A673 (cell line): Measurements from ENCODE around the gene GRB10. TPM values are rescaled to one million over a fixed set of nuclear protein-coding genes. Genes with fewer than 3 reads are reported as not detected.
"Not testable (repeated sequence)": the region's sequence is repeated elsewhere in the genome, so short reads cannot be mapped to it uniquely, and the experiment has no call there.

Experiments
- BruUV-seq: library from RNA; stranded (reverse); fragments of 400-500 nt; replicated peaks from 2 replicates; lab custom pipeline; 2021; lab: Mats Ljungman, UMichigan
- CTCF ChIA-PET: fragments of 300-600 bp; sonication (Branson Sonifier 250); formaldehyde crosslinking; loops from one replicate; lab custom pipeline; 2022; ENCODE audit warnings: antibody characterized with exemption; lab: Charles Lee
- POLR2A ChIA-PET: fragments of 300-600 bp; sonication (Branson Sonifier 250); formaldehyde crosslinking; loops from one replicate; lab custom pipeline; 2022; ENCODE audit warnings: antibody characterized with exemption; ENCODE audit not compliant: low non-redundant PET; lab: Charles Lee
- DNase-seq: peaks from one replicate; pipeline ENCODE4 v3.0.0-alpha.2; 2015; ENCODE audit warnings: low spot score
- H3K27ac ChIP-seq: fragments of 200-600 bp; sonication (generic); 2 replicates; pipeline ENCODE4 v1.5.1; 2016; ENCODE audit warnings: mixed run types, low read depth, mild to moderate bottlenecking, mixed read lengths, antibody characterized with exemption, low read length; ENCODE audit not compliant: poor library complexity, severe bottlenecking
- H3K27me3 ChIP-seq: fragments of 200-600 bp; sonication (generic); replicated peaks from 2 replicates; pipeline ENCODE4 v1.6.1; 2017; ENCODE audit warnings: mixed run types, low read depth, mild to moderate bottlenecking, mixed read lengths, antibody characterized with exemption, low read length; ENCODE audit not compliant: insufficient read depth, poor library complexity
- H3K36me3 ChIP-seq: fragments of 200-600 bp; sonication (generic); 2 replicates; pipeline ENCODE4 v1.6.1; 2016; ENCODE audit warnings: mixed run types, mild to moderate bottlenecking, mixed read lengths, antibody characterized with exemption, low read length; ENCODE audit not compliant: insufficient read depth, poor library complexity, severe bottlenecking
- H3K4me1 ChIP-seq: fragments of 200-600 bp; sonication (generic); 2 replicates; pipeline ENCODE4 v1.6.1; 2017; ENCODE audit warnings: mixed run types, mild to moderate bottlenecking, mixed read lengths, antibody characterized with exemption, low read length; ENCODE audit not compliant: insufficient read depth, poor library complexity, severe bottlenecking
- H3K4me3 ChIP-seq: fragments of 200-600 bp; sonication (generic); 2 replicates; pipeline ENCODE4 v1.5.1; 2016; ENCODE audit warnings: low read depth, mixed run types, mild to moderate bottlenecking, mixed read lengths, low read length; ENCODE audit not compliant: poor library complexity, severe bottlenecking
- H3K9me3 ChIP-seq: fragments of 200-600 bp; sonication (generic); 2 replicates; pipeline ENCODE4 v1.6.1; 2016; ENCODE audit warnings: mixed run types, low read depth, mild to moderate bottlenecking, mixed read lengths, antibody characterized with exemption, low read length; ENCODE audit not compliant: poor library complexity, severe bottlenecking
- EZH2 ChIP-seq: fragments of 200-600 bp; sonication (generic); IDR thresholded peaks from 2 replicates; pipeline ENCODE4 v1.6.1; 2017; ENCODE audit warnings: borderline replicate concordance, low read depth, mild to moderate bottlenecking, mixed read lengths, antibody characterized with exemption, low read length; ENCODE audit not compliant: poor library complexity, severe bottlenecking
- intact Hi-C: fragments of 100-400 bp; cut with micrococcal nuclease; formaldehyde crosslinking; loops from one replicate; pipeline ENCODE4 v1.10.0; 2022; ENCODE audit not compliant: unreplicated experiment
- total RNA-seq: library from RNA; stranded (reverse); gene quantifications from 2 replicates; pipeline ENCODE4 v1.2.3, GENCODE V29; 2021
- TF ChIP-seq, protein P1 (sequence below): fragments of 300-800, 200-600 bp; sonication (generic); conservative IDR thresholded peaks from 2 replicates; pipeline ENCODE4 v1.5.1; 2017; ENCODE audit warnings: low read depth, mild to moderate bottlenecking, antibody characterized with exemption, low read length, moderate library complexity, mixed read lengths

The GRB10 gene
- total RNA-seq, 1 experiment from 2014 or later, result 0.41 TPM

DNA sequence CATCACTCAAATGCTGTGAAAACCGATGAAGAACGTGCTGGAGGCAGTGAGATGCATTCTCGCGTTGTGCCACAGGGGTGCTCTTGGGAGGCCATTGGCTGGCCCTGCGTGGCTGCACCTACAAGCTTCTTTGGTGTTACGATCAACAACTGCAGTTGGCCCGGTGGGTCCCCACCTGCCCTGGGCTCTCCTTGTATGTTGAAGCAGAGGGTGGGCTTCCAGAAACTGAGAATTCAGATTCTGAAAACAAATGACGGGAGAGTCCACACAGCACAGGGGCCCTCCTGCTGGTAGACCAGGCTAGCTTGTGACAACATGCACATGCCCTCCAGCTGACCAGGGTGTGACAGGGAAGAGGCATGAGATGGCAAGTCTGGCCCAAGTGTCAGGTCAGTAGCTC, 193.8 kb downstream of the GRB10 start:
- Histone ChIP-seq H3K4me3 (no peak overlapping the region), H3K4me1 (no peaks in the 10 kb centered on the region), H3K9me3 (no peaks in the 10 kb centered on the region), H3K36me3 (no peaks in the 10 kb centered on the region), H3K27ac (no peak overlapping the region), H3K27me3 (no peaks in the 10 kb centered on the region)
- BruUV-seq, result no TSS peak
- DNase-seq, result no peak
- POLR2A ChIA-PET, result no interaction called here
- CTCF ChIA-PET, result no interaction called here
- intact Hi-C loops, result no loop called here
- TF ChIP-seq EZH2, result no peak
- TF ChIP-seq, protein P1, sequence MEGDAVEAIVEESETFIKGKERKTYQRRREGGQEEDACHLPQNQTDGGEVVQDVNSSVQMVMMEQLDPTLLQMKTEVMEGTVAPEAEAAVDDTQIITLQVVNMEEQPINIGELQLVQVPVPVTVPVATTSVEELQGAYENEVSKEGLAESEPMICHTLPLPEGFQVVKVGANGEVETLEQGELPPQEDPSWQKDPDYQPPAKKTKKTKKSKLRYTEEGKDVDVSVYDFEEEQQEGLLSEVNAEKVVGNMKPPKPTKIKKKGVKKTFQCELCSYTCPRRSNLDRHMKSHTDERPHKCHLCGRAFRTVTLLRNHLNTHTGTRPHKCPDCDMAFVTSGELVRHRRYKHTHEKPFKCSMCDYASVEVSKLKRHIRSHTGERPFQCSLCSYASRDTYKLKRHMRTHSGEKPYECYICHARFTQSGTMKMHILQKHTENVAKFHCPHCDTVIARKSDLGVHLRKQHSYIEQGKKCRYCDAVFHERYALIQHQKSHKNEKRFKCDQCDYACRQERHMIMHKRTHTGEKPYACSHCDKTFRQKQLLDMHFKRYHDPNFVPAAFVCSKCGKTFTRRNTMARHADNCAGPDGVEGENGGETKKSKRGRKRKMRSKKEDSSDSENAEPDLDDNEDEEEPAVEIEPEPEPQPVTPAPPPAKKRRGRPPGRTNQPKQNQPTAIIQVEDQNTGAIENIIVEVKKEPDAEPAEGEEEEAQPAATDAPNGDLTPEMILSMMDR, result no peak

DNA sequence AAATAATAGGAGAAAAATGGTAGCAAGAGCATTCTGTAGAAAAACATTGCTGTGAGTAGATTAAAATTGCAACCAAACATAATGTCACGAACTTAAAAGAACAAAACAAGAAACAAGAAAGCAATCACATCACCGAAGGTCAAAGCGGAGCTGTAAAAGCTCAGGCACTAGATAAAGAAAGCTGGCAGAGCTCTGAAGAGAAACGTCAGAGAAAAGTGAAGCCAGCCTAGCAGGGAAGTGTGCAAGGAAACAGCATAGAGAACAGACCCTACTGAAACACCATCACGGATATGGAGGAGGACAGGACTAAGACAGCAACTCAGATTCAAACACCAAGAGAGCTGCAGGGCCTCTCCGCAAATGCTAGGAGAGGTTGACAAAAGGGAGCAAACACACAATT, 195.0 kb downstream of the GRB10 start:
- Histone ChIP-seq H3K4me1 (no peaks in the 10 kb centered on the region), H3K36me3 (no peaks in the 10 kb centered on the region), H3K27ac (no peak overlapping the region), H3K9me3 (no peaks in the 10 kb centered on the region), H3K4me3 (no peak overlapping the region), H3K27me3 (no peaks in the 10 kb centered on the region)
- DNase-seq, result no peak
- ChIA-PET POLR2A (no interaction called here), CTCF (no interaction called here)
- no peak for TF ChIP-seq EZH2
- TF ChIP-seq, protein P1, result no peak
- BruUV-seq, result no TSS peak
- intact Hi-C loops, result no loop called here

DNA sequence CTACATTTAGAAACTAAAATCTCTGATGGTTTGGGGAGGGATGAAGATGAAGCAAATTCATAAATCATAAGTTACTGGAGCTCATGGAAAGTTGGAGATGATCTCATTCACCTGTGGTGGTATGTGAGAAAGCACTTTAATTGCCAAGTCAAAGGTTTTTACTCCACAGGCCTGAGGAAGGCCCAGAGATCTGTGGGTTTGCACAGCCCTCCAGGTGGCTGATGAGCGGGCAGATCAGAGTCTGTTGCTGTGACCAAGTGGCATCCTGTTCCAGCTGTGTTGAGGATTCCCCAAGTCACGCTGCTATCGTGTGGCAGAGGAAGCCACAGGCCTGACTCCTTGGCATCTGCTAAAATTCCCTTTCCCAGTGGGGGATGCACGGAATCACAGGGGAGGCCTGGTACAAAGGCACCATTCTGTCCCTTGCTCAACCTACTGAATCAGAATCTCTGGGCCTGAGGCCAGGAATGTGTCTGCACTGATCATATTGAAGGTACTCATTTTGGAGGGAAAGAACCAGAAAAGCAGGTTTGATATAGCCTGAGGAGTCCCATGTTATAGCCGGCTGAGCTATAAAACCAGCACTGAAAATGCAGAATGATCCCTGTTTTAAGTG, 197.8 kb downstream of the GRB10 start:
- no peak overlapping the region for H3K4me3 ChIP-seq
- no peak for DNase-seq
- intact Hi-C loops, result no loop called here
- no peak for TF ChIP-seq EZH2
- no peaks in the 10 kb centered on the region for H3K36me3 ChIP-seq
- ChIA-PET CTCF (no interaction called here), POLR2A (no interaction called here)
- no peaks in the 10 kb centered on the region for H3K27me3 ChIP-seq
- no peak overlapping the region for H3K27ac ChIP-seq
- no TSS peak for BruUV-seq
- no peaks in the 10 kb centered on the region for H3K9me3 ChIP-seq
- H3K4me1 ChIP-seq, result no peaks in the 10 kb centered on the region

DNA sequence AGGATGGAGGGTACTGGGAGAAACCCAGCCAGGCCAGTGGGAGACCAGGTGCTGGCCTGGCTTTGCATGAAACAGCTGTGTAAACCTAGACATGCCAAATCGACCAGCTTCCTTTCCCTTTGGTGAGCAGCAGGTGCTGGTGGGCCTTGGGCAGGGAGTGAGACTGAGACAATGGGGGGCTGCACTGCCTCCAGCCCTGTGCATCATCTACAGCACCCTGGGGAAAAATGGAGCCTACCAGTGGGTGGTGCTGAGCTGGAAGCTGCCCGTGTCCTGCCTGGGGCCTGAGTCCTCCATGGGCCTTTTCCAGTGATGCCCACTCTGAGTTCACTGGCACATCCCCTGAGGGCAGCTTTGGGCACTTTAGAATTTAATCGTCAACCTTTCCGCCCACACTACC, 198.3 kb downstream of the GRB10 start:
- ChIA-PET CTCF (no interaction called here), POLR2A (no interaction called here)
- intact Hi-C loops, result no loop called here
- no peak for TF ChIP-seq EZH2
- TF ChIP-seq, protein P1, result no peak
- H3K9me3 ChIP-seq, result no peaks in the 10 kb centered on the region
- H3K36me3 ChIP-seq, result no peaks in the 10 kb centered on the region
- no peaks in the 10 kb centered on the region for H3K27me3 ChIP-seq
- DNase-seq, result no peak
- H3K27ac ChIP-seq, result no peak overlapping the region
- no peaks in the 10 kb centered on the region for H3K4me1 ChIP-seq
- H3K4me3 ChIP-seq, result no peak overlapping the region
- BruUV-seq, result no TSS peak

DNA sequence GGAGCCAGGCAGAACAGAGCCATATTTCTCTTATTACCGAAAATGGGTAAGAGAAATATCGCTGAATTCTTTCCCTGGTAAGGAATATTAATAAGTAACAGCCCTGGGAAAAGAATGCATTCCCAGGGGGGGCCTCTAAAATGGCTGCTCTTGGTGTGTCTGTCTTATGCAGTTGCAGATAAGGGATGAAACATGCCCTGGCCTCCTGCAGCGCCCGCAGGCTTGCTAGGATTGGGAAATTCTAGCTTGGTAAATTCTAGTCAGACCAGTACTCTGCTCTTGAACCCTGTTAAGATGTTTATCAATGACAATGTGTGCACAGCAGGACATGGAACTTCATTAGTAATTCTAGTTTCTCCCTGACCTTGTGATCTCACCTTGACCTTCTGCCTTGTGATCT, 199.4 kb downstream of the GRB10 start:
- CTCF ChIA-PET, DNase-seq, H3K36me3 ChIP-seq, intact Hi-C loops, BruUV-seq, H3K9me3 ChIP-seq, H3K27me3 ChIP-seq, H3K4me1 ChIP-seq, H3K27ac ChIP-seq, H3K4me3 ChIP-seq, POLR2A ChIA-PET: not testable (repeated sequence)
